ENCODE data around the gene FBXO27. TPM values are rescaled to one million over a fixed set of nuclear protein-coding genes. Genes with fewer than 3 reads are reported as not detected.

Gene FBXO27
- polyA plus RNA-seq, 2 of the 4 experiments (the other 2 are of a cell fraction) = 15.2 to 17.5 TPM

- ATAC-seq (peak; percentile 92 to 96), DNase-seq (ENCODE audit: low read depth in 1 of 2, low spot score in 1 of 2) (peak; percentile 99), FAIRE-seq (peak; percentile 95)
- Histone ChIP-seq H3K4me2 (peak overlapping the region; percentile 81), H3K4me3 (peak overlapping the region; percentile 53), H3K4me1 (peaks cover 25% of the 10 kb centered on the region), H3K9me3 (no peaks in the 10 kb centered on the region), H3K27ac (peak overlapping the region; percentile 83 to 92)
- under 1% methylated on average over 40 of the region's 49 CpGs for whole genome bisulfite sequencing (ENCODE audit: missing lambda C conversion rate)
- ChIA-PET POLR2A (interaction anchor here (0.7 to 1.8 kb wide), 7 partner anchors 15 to 350 kb away, joined by 3 to 9 read pairs (median 4); partner anchors contain the start of genes FBXO17 and SAMD4B), CTCF (interaction anchor here (0.6 to 16.9 kb wide), 10 partner anchors 10 to 629 kb away, joined by 3 to 158 read pairs (median 4); partner anchors contain the start of genes ACP7, FAM98C and FBXO17)
- no peak for TF ChIP-seq CHD2 (IDR thresholded peaks at IDR 0.05; ENCODE audit: low read length, partially characterized antibody)
- TF ChIP-seq FOXS1 (CRISPR knock-in tag; IDR thresholded peaks at IDR 0.05) = no peak
- TF ChIP-seq EHMT2 (IDR thresholded peaks at IDR 0.05; ENCODE audit: low read depth) = no peak
- no peak for TF ChIP-seq ATOH8 (CRISPR knock-in tag; IDR thresholded peaks at IDR 0.05; ENCODE audit: low read depth)
- TF ChIP-seq POLR2A (IDR thresholded peaks at IDR 0.05; ENCODE audit: low read length) = peak; percentile 83
- no peak for TF ChIP-seq HMGXB4 (CRISPR knock-in tag; IDR thresholded peaks at IDR 0.05; ENCODE audit: borderline replicate concordance)
- TF ChIP-seq TFCP2L1 (CRISPR knock-in tag; IDR thresholded peaks at IDR 0.05) = no peak; the same call in 1 of the 2 replicates
- no peak for TF ChIP-seq JUNB (IDR thresholded peaks at IDR 0.05)
- TF ChIP-seq CHD4 (IDR thresholded peaks at IDR 0.05; ENCODE audit: borderline replicate concordance) = no peak
- TF ChIP-seq E2F6 (IDR thresholded peaks at IDR 0.05; ENCODE audit: borderline replicate concordance, low read depth) = peak; percentile 94
- peak; percentile 3; the same call in 1 of the 2 replicates for TF ChIP-seq GATA3 (IDR thresholded peaks at IDR 0.05; ENCODE audit: borderline replicate concordance)
- TF ChIP-seq NR3C1 (IDR thresholded peaks at IDR 0.05) = no peak
- TF ChIP-seq NFE2L2 (conservative IDR thresholded peaks at IDR 0.05; ENCODE audit: low read length) = no peak
- no peak; the same call in 1 of the 3 replicates for TF ChIP-seq SMC3 (IDR thresholded peaks at IDR 0.05)
- TF ChIP-seq KDM5A (IDR thresholded peaks at IDR 0.05) = no peak
- no peak for TF ChIP-seq CBX2 (IDR thresholded peaks at IDR 0.05; ENCODE audit: borderline replicate concordance, low read depth)
- no peak for TF ChIP-seq EP300 (IDR thresholded peaks at IDR 0.05)
- no peak for TF ChIP-seq BHLHE40 (IDR thresholded peaks at IDR 0.05; ENCODE audit: low read depth, low read length)
- TF ChIP-seq HOXB5 (CRISPR knock-in tag; IDR thresholded peaks at IDR 0.05) = no peak
- no peak for TF ChIP-seq RARB (CRISPR knock-in tag; IDR thresholded peaks at IDR 0.05)
- no peak for TF ChIP-seq ZNF302 (CRISPR knock-in tag; IDR thresholded peaks at IDR 0.05)
- TF ChIP-seq MAZ (IDR thresholded peaks at IDR 0.05; ENCODE audit: borderline replicate concordance, low read depth, low read length) = peak; percentile 72; the same call in 1 of the 2 replicates
- no peak for TF ChIP-seq HES2 (IDR thresholded peaks at IDR 0.05)
- TF ChIP-seq ZC3H11A (IDR thresholded peaks at IDR 0.05) = no peak
- TF ChIP-seq ZFP36 (IDR thresholded peaks at IDR 0.05; ENCODE audit: borderline replicate concordance, partially characterized antibody) = no peak
- no peak for TF ChIP-seq HEYL (CRISPR knock-in tag; IDR thresholded peaks at IDR 0.05)
- TF ChIP-seq USF2 (IDR thresholded peaks at IDR 0.05) = peak; percentile 88
- no peak for TF ChIP-seq MAFK (IDR thresholded peaks at IDR 0.05; ENCODE audit: partially characterized antibody)
- no peak for TF ChIP-seq HOXB13 (CRISPR knock-in tag; IDR thresholded peaks at IDR 0.05; ENCODE audit: low read depth)
- TF ChIP-seq ZSCAN20 (CRISPR knock-in tag; IDR thresholded peaks at IDR 0.05) = no peak
- TF ChIP-seq BCL3 (IDR thresholded peaks at IDR 0.05) = peak; percentile 84; the same call in 2 of the 3 replicates
- no peak for TF ChIP-seq CTCF (IDR thresholded peaks at IDR 0.05)
These were observed 834 bp downstream of the FBXO27 start for GRCh38 chr19:39031368-39032062.
